ENCODE data around the gene NSL1.
A peak's percentile ranks its signal among the peaks of the same experiment; 100 is the strongest.

NSL1 gene

GRCh38 chr1:212687811-212688210 is 103.8 kb downstream of the NSL1 start:
- no peak for DNase-seq (ENCODE audit: low read depth in 2 of 3, low spot score in 1 of 3)

- DNase-seq (ENCODE audit: low read depth in 2 of 3, low spot score in 1 of 3), result no peak
Measured at GRCh38 chr1:212686591-212686990, 105.0 kb downstream of the NSL1 start.

- DNase-seq (ENCODE audit: low read depth in 2 of 3, low spot score in 1 of 3), result no peak
Measured at GRCh38 chr1:212686069-212686468, 105.5 kb downstream of the NSL1 start.

- DNase-seq (ENCODE audit: low read depth in 2 of 3, low spot score in 1 of 3), result no peak
Measured at GRCh38 chr1:212685429-212685828, 106.1 kb downstream of the NSL1 start.

GRCh38 chr1:212684521-212685090 is 107.0 kb downstream of the NSL1 start:
- no peak for DNase-seq (ENCODE audit: low read depth in 2 of 3, low spot score in 1 of 3)

GRCh38 chr1:212684076-212684475 is 107.5 kb downstream of the NSL1 start:
- no peak for DNase-seq (ENCODE audit: low read depth in 2 of 3, low spot score in 1 of 3)

- DNase-seq (ENCODE audit: low read depth in 2 of 3, low spot score in 1 of 3), result peak in 2 of 3 donors; percentile 42 to 57
Measured at GRCh38 chr1:212683357-212683722, 108.2 kb downstream of the NSL1 start.

- no peak for DNase-seq (ENCODE audit: low read depth in 2 of 3, low spot score in 1 of 3)
Measured at GRCh38 chr1:212680680-212681389, 110.7 kb downstream of the NSL1 start.

GRCh38 chr1:212678456-212679410 is 112.8 kb downstream of the NSL1 start:
- DNase-seq (ENCODE audit: low read depth in 2 of 3, low spot score in 1 of 3), result no peak

- DNase-seq (ENCODE audit: low read depth in 2 of 3, low spot score in 1 of 3), result no peak
Measured at GRCh38 chr1:212677573-212677972, 114.0 kb downstream of the NSL1 start.

- no peak for DNase-seq (ENCODE audit: low read depth in 2 of 3, low spot score in 1 of 3)
Measured at GRCh38 chr1:212677136-212677535, 114.4 kb downstream of the NSL1 start.

Data from stimulated activated CD4-positive, alpha-beta T cell treated with anti-CD3 and anti-CD28 coated beads, Interleukin-12 subunit alpha, Interleukin-12 subunit beta, amount 100 ng/mL, for 48 hours (primary cell).